KMS-11 (cell line): Measurements from ENCODE around the gene CDH4.

Source experiments
- H2AFZ ChIP-seq: fragments of 200-600 bp; sonication (generic); 2 replicates; pipeline ENCODE4 v1.6.1; 2016; ENCODE audit warnings: antibody characterized with exemption, mixed run types, low read depth
- H3K27ac ChIP-seq: fragments of 200-600 bp; sonication (generic); 2 replicates; pipeline ENCODE4 v1.6.1; 2016; ENCODE audit warnings: mild to moderate bottlenecking, mixed run types
- H3K27me3 ChIP-seq: fragments of 200-600 bp; sonication (generic); 2 replicates; pipeline ENCODE4 v1.6.1; 2017; ENCODE audit warnings: mild to moderate bottlenecking, low read depth, mixed run types, moderate library complexity; ENCODE audit not compliant: insufficient read depth
- H3K36me3 ChIP-seq: fragments of 200-600 bp; sonication (generic); 2 replicates; pipeline ENCODE4 v1.6.1; 2017; ENCODE audit warnings: mild to moderate bottlenecking, mixed run types; ENCODE audit not compliant: insufficient read depth
- H3K4me1 ChIP-seq: fragments of 200-600 bp; sonication (generic); 2 replicates; pipeline ENCODE4 v1.6.1; 2016; ENCODE audit warnings: mild to moderate bottlenecking, low read depth, mixed run types; ENCODE audit not compliant: poor library complexity, severe bottlenecking
- H3K4me2 ChIP-seq: fragments of 200-600 bp; sonication (generic); 2 replicates; pipeline ENCODE4 v1.7.0; 2016; ENCODE audit warnings: mild to moderate bottlenecking, mixed run types
- H3K4me3 ChIP-seq: fragments of 200-600 bp; sonication (generic); IDR thresholded peaks from 2 replicates; pipeline ENCODE4 v1.6.1; 2017; ENCODE audit warnings: low read depth, low read length, mixed read lengths; ENCODE audit not compliant: insufficient read depth
- H3K79me2 ChIP-seq: fragments of 200-600 bp; sonication (generic); 2 replicates; pipeline ENCODE4 v1.6.1; 2016; ENCODE audit warnings: low read depth, mixed run types; ENCODE audit not compliant: insufficient read depth
- H3K9ac ChIP-seq: fragments of 200-600 bp; sonication (generic); 2 replicates; pipeline ENCODE4 v1.6.1; 2016; ENCODE audit warnings: mild to moderate bottlenecking, mixed run types
- H4K20me1 ChIP-seq: fragments of 200-600 bp; sonication (generic); 2 replicates; pipeline ENCODE4 v1.6.1; 2016; ENCODE audit warnings: mild to moderate bottlenecking, mixed run types; ENCODE audit not compliant: insufficient read depth
- CTCF ChIP-seq: fragments of 200-600 bp; sonication (generic); conservative IDR thresholded peaks from 2 replicates; pipeline ENCODE4 v1.6.1; 2017; ENCODE audit warnings: low read depth, mild to moderate bottlenecking, antibody characterized with exemption, low read length, moderate library complexity, mixed read lengths

The CDH4 gene

GRCh38 chr20:61584851-61585250, 332.8 kb downstream of the CDH4 start:
- H3K4me3 ChIP-seq = no peak overlapping the region
- no peaks in the 10 kb centered on the region for H4K20me1 ChIP-seq
- no peaks in the 10 kb centered on the region; the same call in none of the 2 replicates for H3K27me3 ChIP-seq
- no peaks in the 10 kb centered on the region for H3K79me2 ChIP-seq
- H3K9ac ChIP-seq = no peak overlapping the region
- no peaks in the 10 kb centered on the region for H3K4me1 ChIP-seq
- no peak for TF ChIP-seq CTCF
- no peaks in the 10 kb centered on the region for H3K36me3 ChIP-seq
- H3K4me2 ChIP-seq = no peak overlapping the region
- H2AFZ ChIP-seq = no peak overlapping the region
- no peak overlapping the region for H3K27ac ChIP-seq

- Histone ChIP-seq H3K4me2 (no peak overlapping the region), H4K20me1 (no peaks in the 10 kb centered on the region), H3K9ac (no peak overlapping the region), H3K27me3 (no peaks in the 10 kb centered on the region; the same call in none of the 2 replicates), H3K27ac (no peak overlapping the region), H3K79me2 (no peaks in the 10 kb centered on the region), H3K4me3 (no peak overlapping the region), H2AFZ (no peak overlapping the region), H3K4me1 (no peaks in the 10 kb centered on the region), H3K36me3 (no peaks in the 10 kb centered on the region)
- no peak for TF ChIP-seq CTCF
These were observed 333.7 kb downstream of the CDH4 start for GRCh38 chr20:61585764-61586163.

- Histone ChIP-seq H3K4me3 (no peak overlapping the region), H4K20me1 (no peaks in the 10 kb centered on the region), H3K36me3 (no peaks in the 10 kb centered on the region), H3K27ac (no peak overlapping the region), H3K79me2 (no peaks in the 10 kb centered on the region), H2AFZ (no peak overlapping the region), H3K4me1 (no peaks in the 10 kb centered on the region), H3K4me2 (no peak overlapping the region), H3K9ac (no peak overlapping the region), H3K27me3 (no peaks in the 10 kb centered on the region; the same call in none of the 2 replicates)
- TF ChIP-seq CTCF = no peak
These were observed 335.0 kb downstream of the CDH4 start for GRCh38 chr20:61587036-61587435.

GRCh38 chr20:61587681-61588289, 335.7 kb downstream of the CDH4 start:
- H2AFZ ChIP-seq = no peak overlapping the region
- H3K4me1 ChIP-seq = no peaks in the 10 kb centered on the region
- TF ChIP-seq CTCF = no peak
- no peaks in the 10 kb centered on the region; the same call in 1 of the 2 replicates for H3K27me3 ChIP-seq
- no peaks in the 10 kb centered on the region for H3K79me2 ChIP-seq
- H3K27ac ChIP-seq = no peak overlapping the region
- no peaks in the 10 kb centered on the region for H3K36me3 ChIP-seq
- no peaks in the 10 kb centered on the region for H4K20me1 ChIP-seq
- no peak overlapping the region for H3K4me2 ChIP-seq
- no peak overlapping the region for H3K4me3 ChIP-seq
- no peak overlapping the region for H3K9ac ChIP-seq
